Middle frontal gyrus (tissue), 1 donor: ENCODE measurements around the gene INKA2.

Experiments
- DNase-seq: peaks from one replicate; pipeline ENCODE4 v3.0.0-alpha.2; 2015; ENCODE audit warnings: low spot score; ENCODE audit errors: extremely low spot score

The INKA2 gene

DNA sequence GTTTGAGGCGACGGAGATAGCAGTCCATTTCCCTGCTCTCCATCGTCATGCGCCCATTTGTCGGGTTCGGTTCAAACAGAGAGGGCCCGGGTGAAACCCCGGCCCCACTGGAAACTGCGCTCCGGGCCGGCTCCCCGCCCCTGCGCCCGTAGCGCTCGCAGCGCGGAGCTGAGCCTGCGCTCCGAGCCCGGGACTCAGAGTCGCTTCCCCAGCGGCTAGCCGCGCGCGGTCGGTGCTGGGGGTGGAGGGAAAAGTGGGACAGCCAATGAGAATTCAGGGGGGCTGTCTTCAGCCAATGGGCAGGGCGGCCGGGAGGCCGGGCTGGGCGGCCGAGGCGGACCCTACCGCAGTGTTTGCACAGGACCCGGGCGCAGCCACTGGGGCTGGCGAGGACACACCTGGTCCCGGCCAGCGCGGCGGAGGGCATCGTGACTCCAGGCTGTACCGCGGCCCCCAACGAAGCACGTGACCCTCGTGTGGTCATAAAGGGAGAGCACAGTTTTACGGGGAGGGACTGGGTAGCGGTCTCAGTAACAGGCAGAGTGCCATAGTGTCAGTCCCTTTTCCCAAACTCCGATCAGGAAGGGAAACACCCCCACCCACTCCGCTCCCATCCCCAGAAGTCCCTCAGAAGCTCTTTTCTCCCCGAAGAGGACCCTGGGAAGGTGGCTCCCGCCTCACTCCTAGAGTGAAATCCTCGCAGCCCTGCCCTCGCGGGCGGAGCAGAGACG is at the start of gene INKA2:
Gene INKA2, minus strand, starts transcription at position 202 of the 731 bp plus-strand sequence. Its CDS starts 153 bp downstream, at position 49.
- peak; percentile 90 for DNase-seq

DNA sequence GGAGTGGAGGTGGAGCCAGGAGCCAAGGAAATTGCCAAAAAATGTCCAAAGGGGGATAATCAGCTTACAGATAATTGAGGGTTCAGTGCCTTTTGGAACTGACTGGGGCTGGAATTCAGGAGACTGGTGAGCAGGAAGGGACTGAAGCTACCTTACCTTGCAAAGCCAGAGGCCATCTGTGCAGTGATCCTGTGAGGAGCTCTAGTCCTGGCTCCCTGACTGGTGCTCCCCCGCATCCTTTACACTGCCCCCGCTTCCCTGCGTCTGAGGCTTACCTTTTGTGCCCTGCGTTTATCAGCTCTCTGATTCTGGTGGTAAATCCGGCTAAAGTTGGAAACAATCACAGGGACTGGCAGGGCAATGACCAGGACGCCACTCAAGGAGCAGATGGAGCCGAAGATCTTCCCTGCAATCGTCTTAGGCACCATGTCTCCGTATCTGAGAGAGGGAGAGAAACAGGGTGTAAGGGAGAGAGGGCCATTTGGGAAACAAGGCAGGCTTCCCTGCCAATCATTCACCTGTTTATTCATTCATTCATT is 47.5 kb upstream of the INKA2 start:
- DNase-seq, result no peak

DNA sequence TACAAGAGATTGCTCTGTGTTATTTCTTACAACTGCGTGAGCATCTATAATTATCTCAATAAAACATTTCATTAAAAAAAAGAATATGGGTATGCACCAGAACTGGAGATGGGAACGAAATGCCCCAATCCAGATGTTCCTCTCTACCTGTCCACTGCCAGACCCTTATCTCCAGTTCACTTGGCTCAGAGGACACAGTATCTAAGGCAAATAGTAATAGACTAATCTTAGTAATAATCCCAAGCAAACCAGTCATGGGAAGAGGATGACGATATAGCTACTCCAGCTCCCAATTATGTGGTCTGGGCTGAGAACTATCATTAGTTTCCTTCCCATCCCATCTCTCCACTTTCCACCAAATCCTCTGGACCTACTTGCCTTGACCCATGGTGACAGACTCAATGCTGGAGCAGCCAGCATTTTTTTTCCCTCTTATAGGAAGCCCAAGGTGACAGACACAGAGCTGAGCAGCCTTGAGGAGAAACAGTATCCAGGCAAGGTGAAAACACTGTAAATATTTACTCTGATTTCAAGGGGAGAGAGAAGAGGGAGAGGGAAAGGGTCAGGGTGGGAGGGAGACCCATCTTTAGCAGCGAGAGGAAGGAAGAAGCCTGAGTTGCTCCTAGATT is 45.2 kb upstream of the INKA2 start:
- no peak for DNase-seq

DNA sequence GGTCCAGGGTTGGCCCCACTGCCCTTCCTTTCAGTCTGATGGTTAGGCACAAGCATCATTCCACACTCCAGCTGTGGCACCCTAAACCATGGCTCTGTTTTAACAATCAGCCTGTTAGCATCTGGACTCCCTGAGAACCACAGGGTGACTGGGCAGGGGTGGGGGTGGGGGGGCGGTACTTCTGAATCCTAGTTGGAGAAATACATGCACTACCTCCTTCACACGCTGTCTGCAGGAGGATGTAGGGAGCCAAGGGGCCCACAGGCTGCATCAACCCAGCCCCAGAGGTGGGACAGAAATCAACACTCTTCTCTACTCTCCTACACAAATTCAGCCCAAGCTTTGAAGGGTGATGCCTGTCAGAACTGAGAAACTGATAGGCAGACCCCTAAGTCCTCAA is 40.4 kb upstream of the INKA2 start:
- DNase-seq, result no peak

DNA sequence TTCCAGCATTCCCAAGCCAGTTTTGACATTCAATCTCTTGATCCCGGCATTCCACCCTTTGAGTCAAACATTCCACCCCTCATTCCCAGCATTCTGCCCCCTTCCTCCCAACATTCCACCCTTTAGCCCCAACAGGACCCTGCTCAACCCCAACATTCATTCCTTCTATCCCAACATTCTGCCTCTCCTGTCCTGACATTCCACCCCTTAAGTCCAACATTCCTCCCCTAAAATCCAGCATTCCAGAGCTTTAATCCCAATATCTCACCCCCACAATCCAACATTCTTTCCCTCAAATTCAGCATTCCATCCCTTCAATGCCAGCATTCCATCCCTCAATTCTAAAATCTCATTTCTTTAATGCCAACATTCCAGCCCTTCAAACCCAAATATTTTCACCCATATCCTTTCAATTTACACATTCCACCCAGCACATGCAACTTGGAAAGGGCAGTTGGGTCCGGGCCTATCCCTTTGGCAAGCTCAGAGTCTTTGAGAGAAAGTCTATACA is 39.4 kb upstream of the INKA2 start:
- DNase-seq, result no peak

DNA sequence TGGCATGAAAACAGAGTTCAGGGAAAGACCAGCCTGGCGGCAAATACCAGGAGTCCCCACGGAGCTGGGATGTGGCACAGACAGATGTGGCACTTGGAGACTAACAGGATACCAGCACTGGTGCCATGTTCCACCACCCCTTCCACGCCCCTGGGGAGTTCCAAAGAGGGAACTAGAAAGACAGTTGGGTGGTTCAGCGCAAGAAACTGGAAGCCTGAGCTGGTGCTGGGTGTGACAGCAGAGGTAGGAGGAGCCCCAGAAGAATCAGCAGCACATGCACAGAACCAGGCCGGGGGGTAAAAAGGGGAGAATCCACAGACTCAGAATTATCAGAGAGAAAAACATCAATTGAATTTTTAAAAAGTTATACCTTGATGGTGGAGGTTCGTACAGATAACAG is 38.9 kb upstream of the INKA2 start:
- DNase-seq, result no peak

DNA sequence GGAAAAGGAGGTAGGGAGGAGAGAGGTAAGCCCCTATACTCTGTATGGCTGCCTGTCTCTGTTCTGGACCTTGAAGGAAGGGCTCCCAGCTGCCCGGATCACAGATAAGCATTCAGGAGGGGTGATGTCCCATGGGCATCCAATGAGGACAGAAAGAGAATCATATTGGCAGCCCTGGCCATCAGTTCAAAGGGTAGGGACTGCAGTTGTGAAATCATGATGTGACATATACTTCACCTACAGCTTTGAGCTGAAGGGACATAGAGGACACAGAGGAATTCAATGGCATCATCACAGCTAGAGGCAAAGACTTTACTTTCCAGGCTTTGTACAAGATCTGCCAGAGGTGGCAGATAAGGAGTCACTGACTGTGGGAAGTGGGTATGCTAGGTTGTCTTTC is 38.1 kb upstream of the INKA2 start:
- DNase-seq, result no peak

DNA sequence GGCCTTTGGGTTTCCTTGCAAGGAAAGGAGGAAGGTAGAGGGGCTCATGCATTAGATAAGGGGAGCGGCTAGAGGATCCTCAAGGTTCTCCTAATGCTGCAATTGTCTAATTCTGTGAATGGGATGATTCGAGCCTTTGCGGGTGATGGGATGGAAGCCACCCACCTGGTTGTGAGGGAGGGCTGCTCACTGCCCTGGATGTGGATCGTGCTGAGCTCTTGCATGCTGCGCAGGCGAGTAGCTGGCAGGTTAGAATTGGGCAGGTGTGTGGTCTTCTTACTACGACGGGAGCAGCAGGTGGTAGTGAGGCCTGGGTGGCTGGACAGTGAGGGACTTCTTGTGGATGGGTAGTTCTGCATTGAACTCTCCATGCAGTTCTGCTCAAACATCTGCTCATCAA is 37.7 kb upstream of the INKA2 start:
- DNase-seq, result no peak

DNA sequence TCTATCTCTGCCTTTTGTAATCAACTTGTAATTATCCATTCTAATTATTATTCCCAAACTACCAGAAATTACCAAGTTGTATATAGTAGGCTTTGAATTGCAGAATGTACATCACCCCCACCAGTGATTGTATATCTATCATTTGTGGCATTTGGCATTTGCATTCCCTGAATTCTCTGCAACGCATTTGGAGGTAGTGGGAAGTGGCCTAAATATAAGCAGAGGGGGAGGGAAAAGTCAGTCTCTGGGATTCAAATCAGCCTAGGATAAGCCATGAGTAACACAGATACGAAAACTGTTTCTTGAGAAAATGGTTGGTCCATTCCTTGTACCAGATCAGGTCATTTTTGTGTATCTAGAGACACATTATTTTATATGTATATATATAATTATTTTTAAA is 37.2 kb upstream of the INKA2 start:
- DNase-seq, result no peak

DNA sequence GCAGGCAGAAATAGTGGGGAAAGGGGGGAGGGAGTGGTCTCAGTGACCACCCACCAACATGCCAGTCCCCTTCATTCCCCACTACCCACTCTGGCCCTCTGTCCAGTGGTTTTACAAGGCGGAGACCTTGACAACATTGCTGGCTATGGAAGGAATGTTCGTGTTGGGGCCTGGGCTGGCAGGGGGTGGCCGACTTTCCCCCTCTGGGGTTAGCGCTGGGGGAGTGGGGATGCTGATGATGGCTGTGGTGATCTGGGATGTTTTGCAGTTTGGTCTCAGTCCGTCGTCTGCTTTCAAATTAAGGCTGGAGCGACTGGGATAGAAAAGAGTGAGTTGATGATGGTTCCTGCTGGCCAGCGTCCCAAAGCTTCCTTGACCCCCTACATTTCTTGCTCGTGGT is 36.8 kb upstream of the INKA2 start:
- DNase-seq, result no peak

DNA sequence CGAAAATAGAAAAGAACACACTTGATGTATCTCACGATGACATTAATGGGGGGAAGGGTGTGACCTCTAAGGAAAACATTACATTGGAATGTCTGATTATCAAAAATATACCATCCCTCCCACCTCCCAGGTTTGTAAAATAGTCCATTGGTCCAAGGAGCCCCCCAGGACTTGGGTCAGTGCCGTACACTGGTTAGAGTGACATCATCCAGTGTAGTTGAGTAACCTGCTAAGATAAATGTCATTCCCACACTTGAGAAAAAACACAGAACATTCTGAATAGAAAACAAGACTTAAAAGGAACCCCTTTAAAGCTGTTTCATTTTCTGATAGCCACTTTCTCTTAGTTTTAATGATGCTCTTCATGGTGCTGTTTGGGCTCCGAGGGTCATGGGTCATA is 31.7 kb upstream of the INKA2 start:
- DNase-seq, result no peak

DNA sequence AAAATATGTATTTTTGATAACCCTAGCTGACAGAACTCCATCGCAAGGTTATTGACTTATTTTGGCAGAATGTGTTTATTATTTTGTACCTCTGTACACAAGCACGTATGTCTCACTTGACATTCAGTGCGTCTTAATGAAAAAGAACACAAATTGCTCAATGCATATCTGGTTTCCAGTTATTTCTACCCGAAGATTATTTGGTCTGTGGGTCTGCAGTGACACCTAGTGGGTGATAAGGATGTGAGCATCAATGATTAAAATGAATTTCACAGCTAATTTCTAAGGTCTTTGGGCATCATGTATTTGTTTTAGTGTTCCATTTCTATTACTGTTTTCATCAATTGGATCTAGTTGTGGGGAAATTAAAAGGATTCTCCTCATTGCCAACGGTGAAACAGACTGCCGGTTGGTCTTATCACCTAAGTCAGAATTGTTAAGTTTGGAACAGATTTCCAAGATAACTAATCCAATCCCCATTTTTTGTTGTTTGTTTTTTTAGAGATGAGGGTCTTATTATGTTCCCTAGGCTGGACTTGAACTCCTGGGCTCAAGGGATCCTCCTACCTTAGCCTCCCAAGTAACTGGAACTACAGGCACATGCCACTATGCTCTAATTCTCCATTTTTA is 30.4 kb upstream of the INKA2 start:
- peak; percentile 52 for DNase-seq

DNA sequence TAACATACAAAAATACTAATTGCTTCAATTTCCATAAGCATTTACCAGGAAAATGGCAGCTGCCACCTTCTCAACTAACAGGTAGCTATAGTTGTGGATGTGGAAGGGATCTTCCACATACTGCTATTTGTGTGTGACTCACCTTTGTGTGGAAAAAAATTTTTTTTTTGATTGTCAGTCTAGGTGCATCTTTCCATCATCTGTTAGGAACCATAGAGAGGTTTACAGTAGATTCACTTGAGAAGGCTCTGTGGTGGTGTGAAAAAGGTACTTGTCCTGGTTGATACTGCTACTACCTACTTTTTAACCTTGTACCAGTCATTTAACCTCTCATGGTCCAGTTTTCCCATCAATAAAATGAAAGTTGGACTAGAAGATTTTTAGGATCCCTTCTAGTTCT is 29.4 kb upstream of the INKA2 start:
- no peak for DNase-seq

DNA sequence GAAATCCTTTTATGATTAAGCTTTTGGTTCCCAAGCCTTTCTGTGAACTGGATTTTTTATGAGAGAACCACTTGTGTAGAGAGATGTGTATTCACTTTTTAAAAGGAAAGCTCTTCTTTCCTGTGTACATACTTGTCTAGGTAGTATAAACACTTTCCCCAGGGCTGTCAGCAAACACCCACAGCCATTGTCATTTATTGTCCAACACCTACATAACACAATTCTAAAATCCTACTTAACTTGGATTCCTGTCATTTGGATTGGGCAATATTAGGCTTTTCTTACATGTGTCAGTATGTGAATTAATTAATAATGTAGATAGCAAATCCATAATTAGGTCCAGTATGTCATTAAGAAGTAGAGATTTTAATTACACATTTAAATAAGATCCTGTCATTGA is 28.8 kb upstream of the INKA2 start:
- no peak for DNase-seq

DNA sequence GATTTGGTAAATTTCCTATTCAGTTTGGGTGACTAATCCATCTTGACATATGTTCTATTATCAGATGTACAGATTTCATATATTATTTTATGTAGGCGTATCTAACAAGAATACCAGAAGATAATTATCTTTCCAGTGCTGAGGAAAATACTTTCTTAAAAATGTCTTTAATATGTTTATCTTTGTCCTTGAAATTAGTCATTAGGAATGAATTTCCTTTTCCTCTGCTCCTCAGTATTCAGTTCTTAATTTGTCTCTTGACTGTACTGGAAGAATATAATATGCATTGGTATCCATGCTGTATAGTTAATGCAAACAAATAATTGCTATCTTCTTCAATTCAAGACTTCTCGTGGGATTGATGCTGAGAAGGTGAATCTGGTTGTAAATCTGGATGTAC is 23.1 kb upstream of the INKA2 start:
- DNase-seq, result no peak

DNA sequence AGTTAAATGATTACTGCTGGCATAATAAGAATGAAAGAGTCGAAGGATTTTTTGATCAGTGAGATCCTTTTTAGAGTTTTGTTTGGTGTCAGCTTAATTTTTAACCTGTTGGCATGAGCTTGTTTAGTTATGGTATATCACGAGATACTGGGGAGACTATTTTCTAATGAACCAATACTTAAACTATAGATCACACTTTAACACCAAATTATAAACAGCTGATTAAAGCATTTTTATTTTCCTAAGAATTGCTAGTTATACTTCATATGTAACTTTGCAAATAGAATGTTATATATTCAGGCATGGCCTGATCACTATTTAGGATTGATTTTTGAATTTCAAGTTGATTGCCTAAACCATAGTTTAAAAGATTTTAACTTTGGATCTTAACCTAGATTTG is 22.5 kb upstream of the INKA2 start:
- no peak for DNase-seq

DNA sequence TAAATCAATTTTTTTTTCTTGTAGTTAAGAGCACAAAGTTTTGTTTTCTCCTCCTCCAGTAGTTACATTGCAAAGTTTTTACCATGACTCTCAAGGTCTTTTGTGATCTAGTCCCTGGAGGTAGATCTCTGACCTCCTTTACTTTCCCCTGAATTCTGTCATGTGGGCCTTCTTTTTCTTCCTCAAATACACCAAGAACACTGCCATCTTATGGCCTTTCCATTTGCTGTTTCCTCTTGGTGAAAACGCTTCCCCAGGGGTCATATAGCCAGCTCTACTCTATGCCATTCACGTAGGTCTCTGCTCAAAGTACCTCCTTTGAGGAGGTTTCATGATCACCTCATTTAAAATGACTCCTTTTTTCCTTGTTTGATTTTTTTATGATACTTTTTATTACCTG is 19.2 kb upstream of the INKA2 start:
- DNase-seq, result no peak

DNA sequence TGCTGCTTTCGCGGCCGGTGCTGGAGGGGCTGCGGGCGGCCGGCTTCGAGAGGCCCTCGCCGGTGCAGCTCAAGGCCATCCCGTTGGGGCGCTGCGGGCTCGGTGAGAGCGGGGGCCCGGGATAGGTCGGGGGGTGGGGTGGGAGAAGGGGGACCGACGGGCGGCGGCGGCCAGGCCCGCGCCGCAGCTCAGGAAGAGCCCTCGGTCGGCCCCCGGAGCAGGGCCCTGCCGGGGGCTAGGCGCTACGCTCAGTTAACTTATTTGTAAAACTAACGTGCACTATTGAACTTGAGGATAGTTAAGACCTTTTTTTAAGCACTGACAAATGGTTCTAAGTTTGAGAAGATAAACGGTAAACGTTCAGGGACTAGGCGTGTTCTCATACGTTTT is 16.9 kb upstream of the INKA2 start:
- no peak for DNase-seq

DNA sequence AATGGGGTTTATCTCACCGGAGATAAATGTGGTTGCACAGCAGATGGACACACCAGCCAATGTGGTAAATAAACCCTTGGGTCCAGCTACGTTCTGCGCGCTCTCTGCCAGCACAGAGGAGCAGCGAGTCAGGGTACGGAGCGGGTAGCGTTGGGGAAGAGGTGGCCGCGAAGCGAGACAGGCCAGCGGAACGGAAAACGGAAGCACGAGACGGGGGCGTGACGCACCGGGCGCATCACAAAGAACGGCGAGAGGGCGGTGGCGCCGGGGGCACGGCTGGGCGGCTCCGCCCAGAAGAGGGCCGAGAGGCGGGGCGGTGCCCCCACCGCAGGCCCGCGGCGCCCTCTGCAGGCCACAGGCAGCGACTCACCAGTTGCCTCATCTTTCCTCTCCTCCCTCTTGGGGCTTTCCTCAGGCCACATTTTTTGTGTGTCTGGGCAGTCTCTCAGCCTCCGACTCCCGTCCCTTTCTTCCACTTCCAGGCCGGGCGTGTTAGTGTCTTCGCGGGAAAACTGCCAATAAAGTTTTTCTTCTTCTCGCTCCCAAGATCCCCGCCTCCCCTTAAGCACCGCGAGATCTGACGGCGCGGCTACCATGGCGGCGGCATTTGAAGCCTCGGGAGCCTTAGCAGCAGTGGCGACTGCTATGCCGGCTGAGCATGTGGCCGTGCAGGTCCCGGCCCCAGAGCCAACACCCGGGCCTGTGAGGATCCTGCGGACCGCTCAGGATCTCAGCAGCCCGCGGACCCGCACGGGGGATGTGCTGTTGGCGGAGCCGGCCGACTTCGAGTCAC is 16.3 kb upstream of the INKA2 start, which contains the start of gene DDX20:
Gene DDX20, plus strand, starts transcription at position 571 of the 793 bp plus-strand sequence. Its CDS starts 24 bp downstream, at position 595.
- DNase-seq, result peak; percentile 82

DNA sequence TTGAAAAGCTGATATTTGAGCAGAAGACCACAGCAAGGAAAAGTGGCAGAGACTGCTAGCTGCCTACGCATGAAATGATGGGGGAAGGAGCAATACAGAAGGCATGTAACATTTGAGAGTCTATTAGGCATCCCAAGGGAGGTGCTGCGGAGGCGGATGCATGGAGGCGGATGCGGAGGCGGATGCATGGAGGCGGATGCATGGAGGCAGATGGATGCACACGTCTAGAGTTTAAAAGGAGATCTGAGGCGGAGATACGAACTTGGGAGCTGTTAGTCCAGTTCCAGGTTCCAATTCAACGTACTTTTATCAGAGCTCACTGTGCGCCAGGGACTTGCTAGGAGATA is 15.8 kb upstream of the INKA2 start:
- DNase-seq, result no peak

DNA sequence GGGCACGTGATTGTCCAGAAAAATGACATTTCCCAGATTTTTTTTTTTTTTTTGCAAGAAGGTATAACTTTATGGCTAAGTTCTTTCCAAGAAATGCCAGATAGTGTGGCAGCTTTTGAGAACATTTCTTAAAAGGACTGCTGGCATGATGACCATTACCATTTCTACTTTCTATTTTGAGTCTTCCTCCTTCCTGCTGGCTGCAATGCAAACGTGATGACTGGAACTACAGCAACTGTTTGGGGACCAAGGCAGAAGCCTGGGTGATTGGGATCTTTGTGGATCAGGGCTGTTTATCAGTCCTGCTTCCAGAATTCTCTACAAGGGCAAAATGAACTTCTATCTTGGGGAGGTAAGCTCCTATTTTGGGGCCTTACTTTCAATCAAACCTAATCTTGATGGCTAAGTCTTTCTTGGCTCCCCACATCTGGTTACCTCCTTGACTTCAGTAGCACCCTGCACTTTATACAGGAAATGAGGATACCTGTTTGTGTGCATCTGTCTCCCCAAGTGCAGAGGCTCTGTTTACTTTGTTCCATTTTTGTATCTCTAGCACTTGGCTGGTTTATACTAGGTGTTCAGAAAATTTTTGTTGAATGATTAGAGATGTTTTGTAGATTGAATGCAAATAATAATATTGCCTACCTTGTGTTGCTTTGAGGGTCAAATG is 12.8 kb upstream of the INKA2 start:
- no peak for DNase-seq
